Glomerular endothelial cell (primary cell): ENCODE results near the gene TRAPPC1. TPM values are rescaled to one million over a fixed set of nuclear protein-coding genes. Genes with fewer than 3 reads are reported as not detected.
"Not testable (repeated sequence)": the region's sequence is repeated elsewhere in the genome, so short reads cannot be mapped to it uniquely, and the experiment has no call there.

Source experiments
- DNase-seq: peaks from one replicate; pipeline ENCODE4 v3.0.0-alpha.2; 2011; ENCODE audit warnings: low read depth, low spot score; ENCODE audit errors: extremely low read depth
- total RNA-seq: library from RNA; depleted of rRNA; stranded (reverse); fragments of >200 nt; gene quantifications from 2 replicates; pipeline ENCODE4 v1.2.3, GENCODE V29; 2015

The TRAPPC1 gene
- 100 and 142 TPM in 2 replicates for total RNA-seq

- DNase-seq: peak; percentile 89
These were observed at the start of gene TRAPPC1, which contains the start of gene CNTROB for GRCh38 chr17:7931709-7932482. Gene TRAPPC1, minus strand, starts transcription at chr17:7931946. Its CDS starts 117 bp downstream, at chr17:7931829. Gene CNTROB, plus strand, starts transcription at chr17:7932206. Its CDS starts 874 bp downstream, at chr17:7933080.

- no peak for DNase-seq
These were observed 46.1 kb upstream of the TRAPPC1 start for GRCh38 chr17:7977805-7978204.

GRCh38 chr17:7977039-7977438, 45.3 kb upstream of the TRAPPC1 start:
- no peak for DNase-seq

- DNase-seq: no peak
These were observed 42.9 kb upstream of the TRAPPC1 start for GRCh38 chr17:7974638-7975131.

GRCh38 chr17:7972131-7972785, 40.5 kb upstream of the TRAPPC1 start:
- no peak for DNase-seq

GRCh38 chr17:7971651-7972050, 39.9 kb upstream of the TRAPPC1 start:
- DNase-seq: no peak

GRCh38 chr17:7969433-7969832, 37.7 kb upstream of the TRAPPC1 start:
- no peak for DNase-seq

- DNase-seq: no peak
These were observed 36.0 kb upstream of the TRAPPC1 start for GRCh38 chr17:7967751-7968150.

GRCh38 chr17:7961421-7961820, 29.7 kb upstream of the TRAPPC1 start:
- DNase-seq: no peak

GRCh38 chr17:7959503-7960253, 27.9 kb upstream of the TRAPPC1 start:
- DNase-seq: no peak

- DNase-seq: no peak
These were observed 24.7 kb upstream of the TRAPPC1 start for GRCh38 chr17:7956228-7956965.

- no peak for DNase-seq
These were observed 23.9 kb upstream of the TRAPPC1 start for GRCh38 chr17:7955414-7956227.

- DNase-seq: not testable (repeated sequence)
These were observed 21.5 kb upstream of the TRAPPC1 start for GRCh38 chr17:7953266-7953665.

GRCh38 chr17:7951143-7951792, 19.5 kb upstream of the TRAPPC1 start:
- DNase-seq: no peak

- no peak for DNase-seq
These were observed 18.8 kb upstream of the TRAPPC1 start for GRCh38 chr17:7950578-7950977.

GRCh38 chr17:7947651-7948050, 15.9 kb upstream of the TRAPPC1 start:
- no peak for DNase-seq

GRCh38 chr17:7946441-7946840, 14.7 kb upstream of the TRAPPC1 start:
- DNase-seq: no peak

- no peak for DNase-seq
These were observed 13.9 kb upstream of the TRAPPC1 start for GRCh38 chr17:7945651-7946050.

- DNase-seq: no peak
These were observed 12.6 kb upstream of the TRAPPC1 start for GRCh38 chr17:7944326-7944725.
